Activated T-cell treated with anti-CD3 and anti-CD28 coated beads for 4 hours (primary cell): ENCODE results near the gene XPA.

ENCODE experiments used
- DNase-seq: peaks from one replicate; pipeline ENCODE4 v3.0.0-alpha.2; 2020

The XPA gene

GRCh38 chr9:97647996-97648395 is 49.1 kb downstream of the XPA start:
- no peak for DNase-seq

- no peak for DNase-seq
Measured at GRCh38 chr9:97645720-97646119, 51.4 kb downstream of the XPA start.

- DNase-seq: no peak
Measured at GRCh38 chr9:97640325-97640724, 56.8 kb downstream of the XPA start.

GRCh38 chr9:97638666-97639065 is 58.5 kb downstream of the XPA start:
- no peak for DNase-seq

GRCh38 chr9:97636903-97637302 is 60.2 kb downstream of the XPA start:
- no peak for DNase-seq

GRCh38 chr9:97635026-97635425 is 62.1 kb downstream of the XPA start:
- DNase-seq: no peak

GRCh38 chr9:97633859-97634490 is 63.2 kb downstream of the XPA start:
- no peak for DNase-seq

- peak; percentile 91 for DNase-seq
Measured at GRCh38 chr9:97632985-97633858, 63.9 kb downstream of the XPA start, which contains the start of the genes NCBP1 and TSTD2. NCBP1 (plus strand) TSS chr9:97633821; CDS start chr9:97633882, 61 bp downstream. TSTD2 (minus strand) TSS chr9:97633368; CDS start chr9:97627562, 5,806 bp downstream.

GRCh38 chr9:97632248-97632984 is 64.7 kb downstream of the XPA start:
- peak; percentile 1 for DNase-seq

- DNase-seq: no peak
Measured at GRCh38 chr9:97630591-97630990, 66.5 kb downstream of the XPA start.

GRCh38 chr9:97629156-97629555 is 68.0 kb downstream of the XPA start:
- DNase-seq: no peak

GRCh38 chr9:97628668-97629067 is 68.5 kb downstream of the XPA start:
- DNase-seq: no peak

- DNase-seq: no peak
Measured at GRCh38 chr9:97627624-97628023, 69.5 kb downstream of the XPA start.

- DNase-seq: no peak
Measured at GRCh38 chr9:97625620-97626019, 71.5 kb downstream of the XPA start.
